ENCODE results near the gene ANO1.

Gene ANO1

DNA sequence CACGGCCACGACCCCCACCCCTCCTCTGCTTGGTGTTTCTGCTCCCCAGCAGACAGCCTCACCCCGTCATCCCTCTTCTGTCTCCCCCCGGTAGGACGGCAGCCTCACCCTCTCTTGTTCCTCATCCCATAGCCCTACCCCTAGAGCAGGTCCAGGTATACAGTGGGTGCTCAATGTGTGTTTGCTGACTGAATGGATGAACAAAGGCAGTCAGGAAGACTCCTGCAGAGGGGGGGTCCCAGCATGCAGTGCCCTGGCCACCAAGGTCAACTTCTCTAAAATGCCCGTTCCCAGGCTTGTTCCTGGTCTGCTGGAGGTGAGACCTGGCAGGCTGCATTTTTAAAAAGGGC, 90.3 kb downstream of the ANO1 start:
- H3K9me3 ChIP-seq (ENCODE audit: control insufficient read depth, low read length) = no peaks in the 10 kb centered on the region
- WGBS, 2 experiments (ENCODE audit: insufficient coverage in 2 of 2) = 100% methylated on average over 3 of the region's 6 CpGs; no CpG with 5 or more reads in 1 of the 2 experiments

DNA sequence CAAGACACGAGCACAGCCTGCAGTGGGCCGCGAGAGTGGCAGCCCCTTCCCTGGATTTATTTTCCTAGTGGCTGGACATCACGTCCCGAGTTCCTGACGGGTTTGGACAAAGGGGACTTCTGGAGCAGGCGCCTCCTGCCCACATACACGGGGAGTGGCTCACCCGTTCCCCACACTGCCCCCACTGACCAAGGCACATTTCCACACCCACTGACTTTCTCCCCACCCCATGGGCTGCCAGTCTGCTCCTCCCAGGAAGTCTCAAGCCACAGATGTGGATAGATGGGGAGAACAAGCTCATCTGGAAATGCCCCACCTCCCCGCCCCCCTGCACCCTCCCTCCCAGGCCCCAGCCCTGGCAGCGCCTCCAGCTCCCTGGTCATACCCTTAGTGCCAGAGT, 91.0 kb downstream of the ANO1 start:
- Histone ChIP-seq H3K4me3 (ENCODE audit: extremely low read depth, insufficient read depth, low read length, poor library complexity, severe bottlenecking) (no peak overlapping the region), H3K27ac (ENCODE audit: low read depth, low read length, severe bottlenecking) (no peak overlapping the region), H3K36me3 (ENCODE audit: control insufficient read depth, insufficient read depth, low read length) (no peaks in the 10 kb centered on the region), H3K4me1 (ENCODE audit: control insufficient read depth, insufficient read depth, low read length, poor library complexity, severe bottlenecking) (no peaks in the 10 kb centered on the region), H3K9me3 (ENCODE audit: control insufficient read depth, low read length) (no peaks in the 10 kb centered on the region)
- WGBS, 2 experiments (ENCODE audit: insufficient coverage in 2 of 2) = 93% methylated on average over 7 to 9 of the region's 11 CpGs

More for the DNA sequence above, 90.3 kb downstream of the ANO1 start:
- no peaks in the 10 kb centered on the region for H3K4me1 ChIP-seq (ENCODE audit: control insufficient read depth, insufficient read depth, low read length, poor library complexity, severe bottlenecking)
- no peak overlapping the region for H3K27ac ChIP-seq (ENCODE audit: low read depth, low read length, severe bottlenecking)
- no peaks in the 10 kb centered on the region for H3K36me3 ChIP-seq (ENCODE audit: control insufficient read depth, insufficient read depth, low read length)
- no peak overlapping the region for H3K4me3 ChIP-seq (ENCODE audit: extremely low read depth, insufficient read depth, low read length, poor library complexity, severe bottlenecking)

DNA sequence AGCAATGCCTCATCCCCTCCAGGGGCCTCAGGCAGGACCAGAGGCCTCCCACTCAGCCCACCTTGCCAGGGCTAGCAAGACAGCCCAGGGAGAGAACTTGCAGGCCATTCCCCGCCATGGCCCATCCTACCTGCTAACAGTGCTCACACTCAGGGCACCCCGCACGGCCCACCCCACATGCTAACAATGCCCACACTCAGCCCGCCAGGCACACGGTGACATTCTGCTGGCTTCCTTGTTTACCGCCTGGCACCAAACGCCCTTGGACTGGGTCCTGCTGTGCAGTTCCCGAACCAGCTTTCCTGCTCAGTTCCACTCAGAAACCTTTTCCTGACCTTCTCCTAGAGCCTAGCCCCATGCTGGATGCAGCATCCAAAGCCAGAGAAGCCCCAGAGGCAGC, 91.5 kb downstream of the ANO1 start:
- no peaks in the 10 kb centered on the region for H3K4me1 ChIP-seq (ENCODE audit: control insufficient read depth, insufficient read depth, low read length, poor library complexity, severe bottlenecking)
- no peak overlapping the region for H3K27ac ChIP-seq (ENCODE audit: low read depth, low read length, severe bottlenecking)
- H3K36me3 ChIP-seq (ENCODE audit: control insufficient read depth, insufficient read depth, low read length) = no peaks in the 10 kb centered on the region
- no peaks in the 10 kb centered on the region for H3K9me3 ChIP-seq (ENCODE audit: control insufficient read depth, low read length)
- 91 to 93% methylated on average over 8 of the region's 8 CpGs for WGBS, 2 experiments (ENCODE audit: insufficient coverage in 2 of 2)
- no peak overlapping the region for H3K4me3 ChIP-seq (ENCODE audit: extremely low read depth, insufficient read depth, low read length, poor library complexity, severe bottlenecking)

DNA sequence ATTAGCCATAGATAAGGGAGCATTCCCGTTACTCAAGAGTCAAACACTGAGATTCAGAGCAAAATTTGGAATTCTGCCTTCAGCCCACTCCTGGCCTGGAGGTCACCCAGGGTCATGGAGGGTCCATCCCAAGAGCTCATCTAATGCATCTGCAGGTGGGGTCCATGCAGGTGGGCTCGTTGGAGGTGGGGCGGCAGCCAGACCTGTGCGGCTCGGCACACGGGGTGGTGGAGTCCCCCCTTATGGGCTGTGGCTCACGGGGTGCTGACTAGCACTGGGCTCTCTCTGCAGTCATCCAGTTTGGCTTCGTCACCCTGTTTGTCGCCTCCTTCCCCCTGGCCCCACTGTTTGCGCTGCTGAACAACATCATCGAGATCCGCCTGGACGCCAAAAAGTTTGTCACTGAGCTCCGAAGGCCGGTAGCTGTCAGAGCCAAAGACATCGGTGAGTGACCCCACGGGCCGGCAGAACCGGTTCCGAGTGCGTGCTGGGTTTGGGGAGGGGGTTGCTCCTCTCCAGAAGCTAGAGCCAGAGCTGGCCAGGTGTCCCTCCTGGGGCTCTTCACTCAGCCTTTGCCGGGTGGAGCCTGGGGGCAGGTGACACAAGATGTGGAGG, 92.6 kb downstream of the ANO1 start:
- Histone ChIP-seq H3K4me3 (ENCODE audit: extremely low read depth, insufficient read depth, low read length, poor library complexity, severe bottlenecking) (no peak overlapping the region), H3K4me1 (ENCODE audit: control insufficient read depth, insufficient read depth, low read length, poor library complexity, severe bottlenecking) (no peaks in the 10 kb centered on the region), H3K27ac (ENCODE audit: low read depth, low read length, severe bottlenecking) (no peak overlapping the region), H3K36me3 (ENCODE audit: control insufficient read depth, insufficient read depth, low read length) (no peaks in the 10 kb centered on the region), H3K9me3 (ENCODE audit: control insufficient read depth, low read length) (no peaks in the 10 kb centered on the region)
- WGBS, 2 experiments (ENCODE audit: insufficient coverage in 2 of 2) = 95 to 96% methylated on average over 21 of the region's 22 CpGs

DNA sequence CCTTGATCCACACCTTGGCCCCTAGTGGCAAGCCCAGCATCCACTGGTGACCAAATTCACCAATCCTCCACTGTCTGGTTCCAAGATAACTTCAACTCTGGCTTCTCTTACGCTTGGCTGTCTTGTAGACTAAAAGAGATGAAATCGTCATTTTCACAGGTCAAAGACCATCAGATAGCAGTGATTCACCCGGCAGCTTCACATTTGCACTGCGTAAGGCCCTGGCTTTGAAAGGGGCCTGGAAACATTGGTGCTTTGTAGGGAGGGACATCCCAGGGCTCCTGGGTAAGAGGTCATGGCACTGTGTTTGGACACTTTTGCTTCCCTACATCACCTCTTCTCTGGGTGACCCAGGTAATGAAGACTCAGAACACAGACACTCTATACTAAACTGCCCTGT, 94.9 kb downstream of the ANO1 start:
- Histone ChIP-seq H3K27ac (ENCODE audit: low read depth, low read length, severe bottlenecking) (no peak overlapping the region), H3K4me1 (ENCODE audit: control insufficient read depth, insufficient read depth, low read length, poor library complexity, severe bottlenecking) (no peaks in the 10 kb centered on the region), H3K4me3 (ENCODE audit: extremely low read depth, insufficient read depth, low read length, poor library complexity, severe bottlenecking) (no peak overlapping the region), H3K9me3 (ENCODE audit: control insufficient read depth, low read length) (no peaks in the 10 kb centered on the region), H3K36me3 (ENCODE audit: control insufficient read depth, insufficient read depth, low read length) (no peaks in the 10 kb centered on the region)
- 90 to 95% methylated on average over 4 of the region's 4 CpGs for WGBS, 2 experiments (ENCODE audit: insufficient coverage in 2 of 2)

DNA sequence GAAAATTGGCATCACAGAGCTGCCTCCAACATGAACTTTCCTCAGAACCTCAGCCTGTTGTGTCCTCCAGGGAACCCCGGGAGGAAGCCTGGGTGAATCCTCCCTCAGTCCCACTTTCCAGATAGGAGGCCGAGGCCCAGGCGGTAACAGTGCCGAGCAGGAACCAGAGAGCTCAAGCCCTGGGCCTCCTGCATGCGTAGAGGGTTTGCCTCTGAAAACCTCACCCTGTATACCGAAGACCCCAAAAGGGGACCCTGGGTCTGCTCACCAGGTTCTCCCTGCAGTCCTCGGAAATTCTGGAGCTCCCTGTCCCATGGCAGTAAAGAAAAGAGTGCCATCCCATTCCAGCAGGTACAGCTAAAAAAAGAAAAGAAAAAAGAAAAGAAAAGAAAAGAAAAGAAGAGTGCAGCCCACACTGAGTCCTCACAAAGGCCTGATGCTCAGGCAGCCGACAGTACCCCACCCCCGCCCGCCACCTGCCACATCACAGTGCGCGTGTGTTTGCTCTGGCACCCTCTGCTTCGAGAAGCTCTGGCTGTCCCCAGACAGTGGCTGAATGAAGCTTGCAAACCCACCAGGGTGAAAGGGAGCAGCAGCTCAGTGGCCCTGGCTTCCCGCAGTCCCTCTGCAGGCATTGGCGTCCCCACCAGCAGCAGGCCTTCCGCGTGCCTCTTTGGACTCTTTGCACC, 96.6 kb downstream of the ANO1 start:
- no peak overlapping the region for H3K27ac ChIP-seq (ENCODE audit: low read depth, low read length, severe bottlenecking)
- H3K4me3 ChIP-seq (ENCODE audit: extremely low read depth, insufficient read depth, low read length, poor library complexity, severe bottlenecking) = no peak overlapping the region
- WGBS, 2 experiments (ENCODE audit: insufficient coverage in 2 of 2) = 88 to 91% methylated on average over 15 to 17 of the region's 17 CpGs
- H3K4me1 ChIP-seq (ENCODE audit: control insufficient read depth, insufficient read depth, low read length, poor library complexity, severe bottlenecking) = no peaks in the 10 kb centered on the region
- H3K9me3 ChIP-seq (ENCODE audit: control insufficient read depth, low read length) = no peaks in the 10 kb centered on the region
- no peaks in the 10 kb centered on the region for H3K36me3 ChIP-seq (ENCODE audit: control insufficient read depth, insufficient read depth, low read length)

DNA sequence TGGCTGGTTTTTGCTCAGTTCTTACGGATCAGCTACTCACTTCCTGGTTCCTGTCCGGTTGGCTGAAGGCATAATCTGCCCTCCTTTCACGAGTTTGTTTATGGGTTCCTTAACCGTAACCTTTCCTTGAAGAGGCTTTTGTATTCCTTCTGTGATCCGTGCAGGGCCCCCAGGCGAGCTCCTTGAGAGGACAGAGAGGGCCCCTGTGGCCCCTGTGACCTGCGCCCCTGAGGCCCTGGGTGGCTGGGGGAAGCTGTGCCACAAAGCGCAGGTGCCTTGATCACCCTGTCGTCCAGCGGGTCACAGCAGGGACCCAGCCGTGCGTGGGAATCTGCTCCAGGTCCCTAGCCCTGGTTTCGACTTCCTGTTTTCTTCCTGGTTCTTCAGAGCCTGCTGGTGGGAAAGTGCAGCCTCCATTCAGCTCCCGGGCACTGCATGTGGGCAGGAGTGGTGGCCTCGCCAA, 97.2 kb downstream of the ANO1 start:
- Histone ChIP-seq H3K4me3 (ENCODE audit: extremely low read depth, insufficient read depth, low read length, poor library complexity, severe bottlenecking) (no peak overlapping the region), H3K36me3 (ENCODE audit: control insufficient read depth, insufficient read depth, low read length) (no peaks in the 10 kb centered on the region), H3K27ac (ENCODE audit: low read depth, low read length, severe bottlenecking) (no peak overlapping the region), H3K4me1 (ENCODE audit: control insufficient read depth, insufficient read depth, low read length, poor library complexity, severe bottlenecking) (no peaks in the 10 kb centered on the region), H3K9me3 (ENCODE audit: control insufficient read depth, low read length) (no peaks in the 10 kb centered on the region)
- WGBS, 2 experiments (ENCODE audit: insufficient coverage in 2 of 2) = 78 to 82% methylated on average over 14 of the region's 15 CpGs

DNA sequence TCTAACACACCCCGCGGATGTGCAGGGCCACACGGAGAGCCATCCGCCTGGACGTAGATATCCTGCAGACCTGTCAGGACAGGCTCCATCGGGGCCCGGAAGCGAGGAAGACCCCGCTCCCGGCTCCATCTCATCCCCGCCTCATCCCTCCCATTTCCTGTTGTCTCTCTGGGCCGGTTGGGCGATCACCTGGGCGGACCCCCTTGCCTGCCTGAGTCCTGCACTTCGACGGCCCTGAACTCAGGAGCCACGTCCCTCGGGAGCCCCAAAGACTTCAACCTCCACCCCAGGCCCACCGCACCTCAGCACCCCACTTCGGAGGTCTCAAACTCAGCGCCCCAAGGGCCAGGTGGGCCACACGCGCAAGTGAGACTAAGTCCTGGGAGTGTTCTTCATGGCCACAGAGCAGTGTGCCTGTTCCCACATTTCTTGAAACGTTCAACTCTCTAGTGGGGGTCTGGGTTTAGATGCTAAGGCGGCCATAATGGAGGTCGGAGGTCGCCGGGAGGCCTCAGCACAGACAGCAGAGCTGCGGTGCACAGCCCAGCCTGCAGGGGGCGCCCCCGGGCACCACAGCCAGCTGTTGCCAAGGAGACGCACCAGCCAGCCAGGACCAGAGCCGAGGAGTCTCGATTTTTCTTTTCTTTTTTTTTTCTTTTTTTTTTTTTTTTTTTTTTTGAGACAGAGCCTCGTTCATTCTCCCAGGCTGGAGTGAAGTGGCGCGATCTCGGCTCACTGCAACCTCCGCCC, 99.0 kb downstream of the ANO1 start:
- Histone ChIP-seq H3K27ac (ENCODE audit: low read depth, low read length, severe bottlenecking) (no peak overlapping the region), H3K4me3 (ENCODE audit: extremely low read depth, insufficient read depth, low read length, poor library complexity, severe bottlenecking) (no peak overlapping the region), H3K9me3 (ENCODE audit: control insufficient read depth, low read length) (no peaks in the 10 kb centered on the region), H3K4me1 (ENCODE audit: control insufficient read depth, insufficient read depth, low read length, poor library complexity, severe bottlenecking) (no peaks in the 10 kb centered on the region), H3K36me3 (ENCODE audit: control insufficient read depth, insufficient read depth, low read length) (no peaks in the 10 kb centered on the region)
- WGBS, 2 experiments (ENCODE audit: insufficient coverage in 2 of 2) = 86 to 88% methylated on average over 27 to 35 of the region's 39 CpGs

DNA sequence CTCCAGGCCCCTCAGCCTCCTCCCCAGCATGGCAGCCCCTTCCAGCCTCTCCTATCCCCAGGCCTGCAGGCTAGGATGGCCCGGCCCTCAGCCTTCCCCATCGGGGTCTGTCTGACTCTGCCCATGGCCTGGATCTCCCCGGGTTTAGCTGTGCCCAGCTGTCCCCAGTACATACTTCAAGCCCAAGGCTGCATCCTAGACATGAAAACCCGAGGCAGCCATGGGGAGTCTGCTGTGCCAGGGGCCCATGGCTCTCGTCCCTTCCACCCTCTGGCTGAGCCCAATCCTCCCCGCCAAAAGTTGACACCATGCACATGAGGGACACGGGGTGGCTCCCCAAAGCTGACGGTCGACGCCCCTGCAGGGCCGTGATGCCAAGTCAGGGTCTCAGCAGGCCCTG, 102.8 kb downstream of the ANO1 start:
- Histone ChIP-seq H3K4me3 (ENCODE audit: extremely low read depth, insufficient read depth, low read length, poor library complexity, severe bottlenecking) (no peak overlapping the region), H3K4me1 (ENCODE audit: control insufficient read depth, insufficient read depth, low read length, poor library complexity, severe bottlenecking) (no peaks in the 10 kb centered on the region), H3K27ac (ENCODE audit: low read depth, low read length, severe bottlenecking) (no peak overlapping the region), H3K36me3 (ENCODE audit: control insufficient read depth, insufficient read depth, low read length) (no peaks in the 10 kb centered on the region), H3K9me3 (ENCODE audit: control insufficient read depth, low read length) (no peaks in the 10 kb centered on the region)
- 88 to 94% methylated on average over 10 to 11 of the region's 11 CpGs for WGBS, 2 experiments (ENCODE audit: insufficient coverage in 2 of 2)

DNA sequence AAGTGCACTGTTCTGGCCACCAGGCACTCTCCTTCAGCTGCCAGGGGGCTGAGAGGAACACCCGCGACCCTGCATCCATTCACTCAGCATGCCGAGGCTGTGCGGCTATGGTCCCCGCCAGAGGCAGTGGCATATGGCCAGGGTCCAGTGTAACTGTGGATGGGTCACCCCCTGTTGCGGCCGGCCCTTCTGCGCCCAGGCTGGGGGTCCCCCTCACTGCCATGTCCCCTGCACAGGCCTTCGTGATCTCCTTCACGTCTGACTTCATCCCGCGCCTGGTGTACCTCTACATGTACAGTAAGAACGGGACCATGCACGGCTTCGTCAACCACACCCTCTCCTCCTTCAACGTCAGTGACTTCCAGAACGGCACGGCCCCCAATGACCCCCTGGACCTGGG, 104.1 kb downstream of the ANO1 start:
- Histone ChIP-seq H3K36me3 (ENCODE audit: control insufficient read depth, insufficient read depth, low read length) (no peaks in the 10 kb centered on the region), H3K9me3 (ENCODE audit: control insufficient read depth, low read length) (no peaks in the 10 kb centered on the region), H3K4me1 (ENCODE audit: control insufficient read depth, insufficient read depth, low read length, poor library complexity, severe bottlenecking) (no peaks in the 10 kb centered on the region), H3K4me3 (ENCODE audit: extremely low read depth, insufficient read depth, low read length, poor library complexity, severe bottlenecking) (no peak overlapping the region), H3K27ac (ENCODE audit: low read depth, low read length, severe bottlenecking) (no peak overlapping the region)
- WGBS, 2 experiments (ENCODE audit: insufficient coverage in 2 of 2) = 93 to 95% methylated on average over 18 of the region's 18 CpGs

DNA sequence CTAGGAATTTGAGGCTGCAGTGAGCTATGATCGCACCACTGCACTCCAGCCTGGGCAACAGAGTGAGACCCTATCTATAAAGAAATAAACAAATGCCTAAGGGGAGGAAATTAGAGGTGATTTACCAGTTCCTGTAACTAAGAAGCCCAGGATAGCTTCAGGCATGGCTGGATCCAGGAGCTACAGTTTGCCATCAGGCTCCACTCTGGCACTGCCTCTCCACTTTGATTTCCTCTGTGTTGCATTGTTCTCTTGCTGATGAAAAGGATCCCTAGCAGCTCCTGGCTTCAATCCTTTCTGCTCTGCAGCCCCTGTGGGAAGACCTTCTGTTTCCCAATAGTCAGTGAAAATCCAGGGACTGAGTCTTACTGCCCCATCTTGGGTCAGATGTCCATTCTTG, 104.9 kb downstream of the ANO1 start:
- 100% methylated on average over 1 of the region's 1 CpG; no CpG with 5 or more reads in 1 of the 2 experiments for WGBS, 2 experiments (ENCODE audit: insufficient coverage in 2 of 2)
- Histone ChIP-seq H3K27ac (ENCODE audit: low read depth, low read length, severe bottlenecking) (no peak overlapping the region), H3K36me3 (ENCODE audit: control insufficient read depth, insufficient read depth, low read length) (no peaks in the 10 kb centered on the region), H3K4me1 (ENCODE audit: control insufficient read depth, insufficient read depth, low read length, poor library complexity, severe bottlenecking) (no peaks in the 10 kb centered on the region), H3K9me3 (ENCODE audit: control insufficient read depth, low read length) (no peaks in the 10 kb centered on the region), H3K4me3 (ENCODE audit: extremely low read depth, insufficient read depth, low read length, poor library complexity, severe bottlenecking) (no peak overlapping the region)
